ENCODE measurements around the gene HERC4.

Gene HERC4

GRCh38 chr10:68086910-68087684 lies 12.0 kb upstream of the HERC4 start:
- H3K4me3 ChIP-seq (ENCODE audit: low read depth, low read length) = no peak overlapping the region
- DNase-seq (ENCODE audit: low read depth) = no peak
- in situ Hi-C loops (cut with HindIII; ENCODE audit: low sequenced_read_pairs) = no loop called here
- no peak for TF ChIP-seq CTCF (IDR thresholded peaks at IDR 0.05; ENCODE audit: low read depth, low read length, missing control alignments)

- TF ChIP-seq CTCF (IDR thresholded peaks at IDR 0.05; ENCODE audit: low read depth, low read length, missing control alignments) = no peak
- in situ Hi-C loops (cut with HindIII; ENCODE audit: low sequenced_read_pairs) = no loop called here
- no peak overlapping the region for H3K4me3 ChIP-seq (ENCODE audit: low read depth, low read length)
- no peak for DNase-seq (ENCODE audit: low read depth)
Measured at GRCh38 chr10:68086011-68086410, 10.9 kb upstream of the HERC4 start.

- in situ Hi-C loops (cut with HindIII; ENCODE audit: low sequenced_read_pairs) = no loop called here
- no peak overlapping the region for H3K4me3 ChIP-seq (ENCODE audit: low read depth, low read length)
- DNase-seq (ENCODE audit: low read depth) = no peak
- TF ChIP-seq CTCF (IDR thresholded peaks at IDR 0.05; ENCODE audit: low read depth, low read length, missing control alignments) = no peak
Measured at GRCh38 chr10:68084469-68084868, 9.4 kb upstream of the HERC4 start.

- no peak for DNase-seq (ENCODE audit: low read depth)
- in situ Hi-C loops (cut with HindIII; ENCODE audit: low sequenced_read_pairs) = no loop called here
- H3K4me3 ChIP-seq (ENCODE audit: low read depth, low read length) = no peak overlapping the region
- no peak for TF ChIP-seq CTCF (IDR thresholded peaks at IDR 0.05; ENCODE audit: low read depth, low read length, missing control alignments)
Measured at GRCh38 chr10:68083953-68084352, 8.9 kb upstream of the HERC4 start.

GRCh38 chr10:68082872-68083271 lies 7.8 kb upstream of the HERC4 start:
- in situ Hi-C loops (cut with HindIII; ENCODE audit: low sequenced_read_pairs) = no loop called here
- peak; percentile 43 for DNase-seq (ENCODE audit: low read depth)
- H3K4me3 ChIP-seq (ENCODE audit: low read depth, low read length) = no peak overlapping the region
- TF ChIP-seq CTCF (IDR thresholded peaks at IDR 0.05; ENCODE audit: low read depth, low read length, missing control alignments) = peak; percentile 25

- in situ Hi-C loops (cut with HindIII; ENCODE audit: low sequenced_read_pairs) = no loop called here
- H3K4me3 ChIP-seq (ENCODE audit: low read depth, low read length) = no peak overlapping the region
- no peak for DNase-seq (ENCODE audit: low read depth)
- TF ChIP-seq CTCF (IDR thresholded peaks at IDR 0.05; ENCODE audit: low read depth, low read length, missing control alignments) = no peak
Measured at GRCh38 chr10:68081916-68082315, 6.8 kb upstream of the HERC4 start.

Measured in astrocyte of the cerebellum (primary cell).